OCI-LY3 (cell line): ENCODE results near the gene RAB3GAP1.

ENCODE experiments used
- EZH2phosphoT487 ChIP-seq: fragments of 200-600 bp; shearing (Covaris generic); IDR thresholded peaks from 2 replicates; pipeline ENCODE4 v1.6.1; 2018; ENCODE audit warnings: antibody characterized with exemption, mixed run types, low read depth
- TF ChIP-seq, protein P1 (sequence below): fragments of 200-600, 300-600 bp; sonication (generic); IDR thresholded peaks from 2 replicates; pipeline ENCODE4 v1.5.1; 2014; ENCODE audit warnings: antibody characterized with exemption, low read length, low read depth

- TF ChIP-seq, protein P1, sequence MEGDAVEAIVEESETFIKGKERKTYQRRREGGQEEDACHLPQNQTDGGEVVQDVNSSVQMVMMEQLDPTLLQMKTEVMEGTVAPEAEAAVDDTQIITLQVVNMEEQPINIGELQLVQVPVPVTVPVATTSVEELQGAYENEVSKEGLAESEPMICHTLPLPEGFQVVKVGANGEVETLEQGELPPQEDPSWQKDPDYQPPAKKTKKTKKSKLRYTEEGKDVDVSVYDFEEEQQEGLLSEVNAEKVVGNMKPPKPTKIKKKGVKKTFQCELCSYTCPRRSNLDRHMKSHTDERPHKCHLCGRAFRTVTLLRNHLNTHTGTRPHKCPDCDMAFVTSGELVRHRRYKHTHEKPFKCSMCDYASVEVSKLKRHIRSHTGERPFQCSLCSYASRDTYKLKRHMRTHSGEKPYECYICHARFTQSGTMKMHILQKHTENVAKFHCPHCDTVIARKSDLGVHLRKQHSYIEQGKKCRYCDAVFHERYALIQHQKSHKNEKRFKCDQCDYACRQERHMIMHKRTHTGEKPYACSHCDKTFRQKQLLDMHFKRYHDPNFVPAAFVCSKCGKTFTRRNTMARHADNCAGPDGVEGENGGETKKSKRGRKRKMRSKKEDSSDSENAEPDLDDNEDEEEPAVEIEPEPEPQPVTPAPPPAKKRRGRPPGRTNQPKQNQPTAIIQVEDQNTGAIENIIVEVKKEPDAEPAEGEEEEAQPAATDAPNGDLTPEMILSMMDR: no peak
- TF ChIP-seq EZH2phosphoT487: no peak
These were observed 98.6 kb downstream of the RAB3GAP1 start for GRCh38 chr2:135150725-135151124.
